ENCODE results near the gene STXBP3. TPM values are rescaled to one million over a fixed set of nuclear protein-coding genes. Genes with fewer than 3 reads are reported as not detected.

STXBP3 gene
- total RNA-seq, 1 experiment from 2014 or later, result 34.1 TPM

- no peaks in the 10 kb centered on the region for H3K27me3 ChIP-seq (ENCODE audit: insufficient read depth, low read length)
- H2AFZ ChIP-seq (ENCODE audit: low read length), result no peak overlapping the region
- H3K4ac ChIP-seq (ENCODE audit: low read depth, low read length), result no peak overlapping the region
- H3T11ph ChIP-seq (ENCODE audit: low read length), result no peak overlapping the region
- H2BK20ac ChIP-seq (ENCODE audit: low read depth, low read length, poor library complexity, severe bottlenecking), result no peak overlapping the region
- H3K79me1 ChIP-seq (ENCODE audit: insufficient read depth, low read depth, low read length, poor library complexity, severe bottlenecking), result no peaks in the 10 kb centered on the region
- H2BK120ac ChIP-seq (ENCODE audit: low read depth, low read length, poor library complexity, severe bottlenecking), result no peak overlapping the region
- Mint-ChIP-seq H3K36me3 (ENCODE audit: insufficient read depth in 1 of 3, low read depth in 3 of 3) (no peaks in the 10 kb centered on the region), H3K9me3 (no peaks in the 10 kb centered on the region; a peak in 1 of 5 replicates), H3K27ac (no peak overlapping the region), H3K4me3 (no peak overlapping the region), H3K27me3 (ENCODE audit: low read depth) (peaks cover 2% of the 10 kb centered on the region), H3K4me1 (peaks cover 9% of the 10 kb centered on the region in 2 experiments; a peak in 3 of 4 replicates)
- DNase-seq, result no peak
- no peaks in the 10 kb centered on the region for H3K9me3 ChIP-seq (ENCODE audit: control insufficient read depth, low read depth, low read length)
- no peak overlapping the region for H3K14ac ChIP-seq (ENCODE audit: insufficient read depth, low read length)
- TF ChIP-seq, protein P1, sequence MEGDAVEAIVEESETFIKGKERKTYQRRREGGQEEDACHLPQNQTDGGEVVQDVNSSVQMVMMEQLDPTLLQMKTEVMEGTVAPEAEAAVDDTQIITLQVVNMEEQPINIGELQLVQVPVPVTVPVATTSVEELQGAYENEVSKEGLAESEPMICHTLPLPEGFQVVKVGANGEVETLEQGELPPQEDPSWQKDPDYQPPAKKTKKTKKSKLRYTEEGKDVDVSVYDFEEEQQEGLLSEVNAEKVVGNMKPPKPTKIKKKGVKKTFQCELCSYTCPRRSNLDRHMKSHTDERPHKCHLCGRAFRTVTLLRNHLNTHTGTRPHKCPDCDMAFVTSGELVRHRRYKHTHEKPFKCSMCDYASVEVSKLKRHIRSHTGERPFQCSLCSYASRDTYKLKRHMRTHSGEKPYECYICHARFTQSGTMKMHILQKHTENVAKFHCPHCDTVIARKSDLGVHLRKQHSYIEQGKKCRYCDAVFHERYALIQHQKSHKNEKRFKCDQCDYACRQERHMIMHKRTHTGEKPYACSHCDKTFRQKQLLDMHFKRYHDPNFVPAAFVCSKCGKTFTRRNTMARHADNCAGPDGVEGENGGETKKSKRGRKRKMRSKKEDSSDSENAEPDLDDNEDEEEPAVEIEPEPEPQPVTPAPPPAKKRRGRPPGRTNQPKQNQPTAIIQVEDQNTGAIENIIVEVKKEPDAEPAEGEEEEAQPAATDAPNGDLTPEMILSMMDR (conservative IDR thresholded peaks at IDR 0.05), result no peak
- H3K4me2 ChIP-seq (ENCODE audit: insufficient read depth, insufficient read length, low read length), result no peak overlapping the region
- H3K23ac ChIP-seq (ENCODE audit: insufficient read length, low read depth, low read length), result no peak overlapping the region
- H4K20me1 ChIP-seq (ENCODE audit: control insufficient read depth, insufficient read depth, insufficient read length), result no peaks in the 10 kb centered on the region
- H2AK5ac ChIP-seq (ENCODE audit: insufficient read length, low read length), result no peak overlapping the region
- no peak overlapping the region for H2BK5ac ChIP-seq (ENCODE audit: insufficient read length, low read length)
- no peak overlapping the region for H3K56ac ChIP-seq (ENCODE audit: insufficient read length, low read depth, low read length)
- WGBS (ENCODE audit: extremely low coverage, insufficient read length, low lambda C conversion rate), result no CpG with 5 or more reads among the region's 3 CpGs
- H3K9ac ChIP-seq (ENCODE audit: extremely low read depth, insufficient read length, low read length), result no peak overlapping the region
- no peak overlapping the region for H2BK15ac ChIP-seq (ENCODE audit: low read depth, low read length)
- H3K18ac ChIP-seq (ENCODE audit: insufficient read length, low read depth, low read length), result no peak overlapping the region
- no peak overlapping the region for H4K5ac ChIP-seq (ENCODE audit: insufficient read length, low read depth, low read length)
- no peaks in the 10 kb centered on the region for H3K4me1 ChIP-seq (ENCODE audit: insufficient read depth, low read length)
- no peak overlapping the region for H4K8ac ChIP-seq (replicated peaks; ENCODE audit: insufficient read length, low read depth, low read length)
- H3K23me2 ChIP-seq (ENCODE audit: insufficient read length, low read depth, low read length, poor library complexity, severe bottlenecking), result no peaks in the 10 kb centered on the region
- no peak overlapping the region for H4K91ac ChIP-seq (ENCODE audit: insufficient read length, low read depth, low read length)
- no peak overlapping the region for H3K27ac ChIP-seq (ENCODE audit: insufficient read length, low read depth, low read length)
- no peaks in the 10 kb centered on the region for H3K79me2 ChIP-seq (ENCODE audit: insufficient read depth, low read length)
- H2BK12ac ChIP-seq (ENCODE audit: insufficient read length, low read depth, low read length), result no peak overlapping the region
Measured at GRCh38 chr1:108824051-108824450, 77.6 kb downstream of the STXBP3 start.
